Inflammatory macrophage treated with lipopolysaccharide for 1 hour (primary cell): ENCODE results near the gene SST.

Experiments used
- DNase-seq, 2 donors: peaks; one replicate each; pipeline ENCODE4 v3.0.0-alpha.2; 2020 to 2022

SST gene

GRCh38 chr3:187626581-187626980, 43.6 kb downstream of the SST start:
- no peak for DNase-seq

- DNase-seq = no peak
Observed at GRCh38 chr3:187624588-187624987, 45.6 kb downstream of the SST start.

DNA sequence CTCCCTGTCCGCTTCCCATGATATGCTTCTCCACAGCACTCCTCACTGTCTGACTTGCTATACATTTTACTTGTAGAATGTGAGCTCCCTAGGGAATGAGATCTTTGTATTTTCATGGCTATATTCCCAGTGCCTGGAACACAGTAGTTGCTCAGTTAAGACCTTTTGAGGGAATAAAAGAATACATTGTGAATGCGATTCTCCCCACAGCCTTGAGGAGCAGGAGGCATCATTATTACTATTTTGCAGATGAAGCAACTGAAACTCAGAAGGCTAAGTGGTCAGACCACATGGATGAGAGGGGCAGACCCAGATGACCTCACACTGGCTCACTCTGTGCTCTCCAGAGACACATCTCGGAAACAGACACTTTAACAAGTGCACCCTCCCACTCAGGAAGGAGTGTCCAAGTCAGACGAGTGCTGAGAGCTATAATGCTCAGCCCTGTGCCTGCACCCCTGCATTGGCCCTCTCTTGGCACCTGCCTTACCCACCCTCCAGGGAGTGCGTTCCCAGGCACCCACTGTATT, 46.8 kb downstream of the SST start:
- no peak for DNase-seq

DNA sequence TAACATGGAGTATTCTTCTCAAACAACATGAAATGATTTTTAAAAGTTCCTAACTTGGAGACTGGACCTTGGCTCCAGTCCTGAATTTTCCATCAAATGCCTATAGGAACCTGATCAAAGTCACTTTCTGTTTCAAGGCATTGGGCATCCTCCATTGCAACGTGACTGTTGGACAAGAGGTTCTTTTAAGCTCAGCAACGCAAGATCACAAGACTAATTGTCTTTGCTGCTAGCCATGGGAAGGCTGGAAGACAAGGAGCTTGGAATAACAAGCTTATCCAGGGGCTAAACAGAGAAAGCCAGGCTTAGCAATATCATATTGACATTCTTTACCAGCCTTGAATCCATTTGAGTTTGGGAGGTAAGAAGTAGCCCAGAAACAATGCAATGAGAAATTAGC, 48.3 kb downstream of the SST start:
- DNase-seq = no peak

DNA sequence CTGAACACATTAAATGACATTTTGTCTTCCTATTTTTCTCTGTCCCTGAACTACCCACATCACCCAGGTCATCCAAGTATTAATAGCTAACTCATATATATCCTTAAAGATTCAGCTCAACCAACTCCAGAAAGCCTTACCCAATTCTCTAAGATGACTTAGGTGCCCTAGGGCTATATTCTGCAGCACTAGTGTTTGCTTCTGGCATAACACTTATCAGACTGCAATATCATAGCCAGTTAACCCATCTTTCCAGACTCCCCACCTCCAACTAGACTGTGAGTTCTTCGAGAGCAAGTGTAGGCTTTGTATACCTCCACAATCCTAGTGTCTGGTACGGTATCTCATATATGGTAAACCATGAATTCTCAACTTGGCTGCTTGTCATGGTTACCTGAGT, 50.7 kb downstream of the SST start:
- no peak for DNase-seq
